ENCODE data around the gene SLC13A5.

DNA sequence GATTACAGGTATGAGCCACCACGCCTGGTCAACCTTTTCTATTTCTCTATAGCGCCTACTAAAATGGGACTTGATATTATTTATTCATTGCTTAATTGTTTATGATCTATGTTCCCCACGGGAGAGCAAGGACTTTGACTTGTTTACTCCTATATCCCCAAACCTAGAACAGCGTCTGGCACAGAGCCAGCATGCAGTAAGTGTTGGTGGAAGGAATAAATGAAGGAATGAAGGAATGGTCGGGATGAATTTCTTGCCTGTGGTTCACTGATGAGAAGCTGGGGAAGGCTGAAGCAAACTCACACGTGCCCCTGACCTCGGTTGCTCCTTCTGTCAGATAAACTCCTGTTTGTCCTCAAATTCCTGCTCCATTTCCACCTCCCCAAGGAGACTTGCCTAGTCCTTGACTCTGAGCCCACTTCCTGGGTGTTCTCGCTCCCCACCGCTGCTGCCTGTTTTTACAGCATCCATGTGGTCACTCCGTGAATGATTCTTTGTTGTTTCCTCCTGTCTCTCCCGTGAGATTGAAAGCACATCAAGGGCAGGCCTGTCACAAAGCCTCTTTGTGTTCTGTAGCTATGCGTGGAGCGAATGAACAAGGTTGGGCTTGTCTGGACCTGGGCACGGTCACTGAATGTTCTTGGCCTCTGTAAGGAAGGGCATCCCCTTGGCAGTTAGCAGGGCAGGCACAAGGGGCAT, 44.3 kb downstream of the SLC13A5 start:
- TF ChIP-seq, protein P1, sequence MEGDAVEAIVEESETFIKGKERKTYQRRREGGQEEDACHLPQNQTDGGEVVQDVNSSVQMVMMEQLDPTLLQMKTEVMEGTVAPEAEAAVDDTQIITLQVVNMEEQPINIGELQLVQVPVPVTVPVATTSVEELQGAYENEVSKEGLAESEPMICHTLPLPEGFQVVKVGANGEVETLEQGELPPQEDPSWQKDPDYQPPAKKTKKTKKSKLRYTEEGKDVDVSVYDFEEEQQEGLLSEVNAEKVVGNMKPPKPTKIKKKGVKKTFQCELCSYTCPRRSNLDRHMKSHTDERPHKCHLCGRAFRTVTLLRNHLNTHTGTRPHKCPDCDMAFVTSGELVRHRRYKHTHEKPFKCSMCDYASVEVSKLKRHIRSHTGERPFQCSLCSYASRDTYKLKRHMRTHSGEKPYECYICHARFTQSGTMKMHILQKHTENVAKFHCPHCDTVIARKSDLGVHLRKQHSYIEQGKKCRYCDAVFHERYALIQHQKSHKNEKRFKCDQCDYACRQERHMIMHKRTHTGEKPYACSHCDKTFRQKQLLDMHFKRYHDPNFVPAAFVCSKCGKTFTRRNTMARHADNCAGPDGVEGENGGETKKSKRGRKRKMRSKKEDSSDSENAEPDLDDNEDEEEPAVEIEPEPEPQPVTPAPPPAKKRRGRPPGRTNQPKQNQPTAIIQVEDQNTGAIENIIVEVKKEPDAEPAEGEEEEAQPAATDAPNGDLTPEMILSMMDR (IDR thresholded peaks at IDR 0.05): no peak
- no peak for TF ChIP-seq POLR2A (IDR thresholded peaks at IDR 0.05)
